HL-60 (cell line): ENCODE results near the gene ARNT2.

ENCODE experiments used
- DNase-seq, 2 experiments: peaks; one replicate each; pipeline ENCODE4 v3.0.0-alpha.2; 2010 to 2020; ENCODE audit warnings: low read depth in 1 of 2, low spot score in 1 of 2
- H3K27ac ChIP-seq: fragments of 250-450 bp; sonication (Bioruptor Pico); replicated peaks from 2 replicates; pipeline ENCODE4 v1.5.1; 2020; ENCODE audit warnings: mild to moderate bottlenecking, moderate library complexity
- H3K27me3 ChIP-seq: fragments of 250-450 bp; sonication (Bioruptor Pico); 2 replicates; pipeline ENCODE4 v1.5.1; 2021; ENCODE audit warnings: mild to moderate bottlenecking, moderate library complexity; ENCODE audit not compliant: insufficient read depth, poor library complexity, severe bottlenecking
- H3K4me3 ChIP-seq: replicated peaks from 2 replicates; pipeline ENCODE4 v1.5.1; 2011; ENCODE audit warnings: mild to moderate bottlenecking, control low read depth, low read length; ENCODE audit not compliant: insufficient read depth
- CTCF ChIP-seq: IDR thresholded peaks from one replicate; pipeline ENCODE4 v1.5.1; 2011; ENCODE audit warnings: low read length, control low read depth, inconsistent platforms; ENCODE audit not compliant: insufficient read depth
- GABPA ChIP-seq: IDR thresholded peaks from 2 replicates; pipeline ENCODE4 v1.6.1; 2012; ENCODE audit warnings: low read depth
- POLR2AphosphoS5 ChIP-seq: IDR thresholded peaks from 2 replicates; pipeline ENCODE4 v1.6.1; 2012; ENCODE audit warnings: low read depth
- REST ChIP-seq: IDR thresholded peaks from 2 replicates; pipeline ENCODE4 v1.6.1; 2012; ENCODE audit warnings: low read depth; ENCODE audit not compliant: insufficient replicate concordance
- SPI1 ChIP-seq: IDR thresholded peaks from 2 replicates; pipeline ENCODE4 v1.6.1; 2012; ENCODE audit warnings: low read depth, mild to moderate bottlenecking, borderline replicate concordance

Gene ARNT2

GRCh38 chr15:80579611-80580010 is 175.4 kb downstream of the ARNT2 start:
- H3K27ac ChIP-seq: no peak overlapping the region
- no peak for DNase-seq
- H3K27me3 ChIP-seq: peaks cover 2% of the 10 kb centered on the region
- TF ChIP-seq REST: no peak
- no peak for TF ChIP-seq GABPA
- TF ChIP-seq SPI1: no peak
- no peak overlapping the region for H3K4me3 ChIP-seq

GRCh38 chr15:80580106-80580505 is 175.9 kb downstream of the ARNT2 start:
- peak in 1 of 2 experiments; percentile 2 for DNase-seq
- Histone ChIP-seq H3K4me3 (no peak overlapping the region), H3K27me3 (peaks cover 2% of the 10 kb centered on the region), H3K27ac (no peak overlapping the region)
- TF ChIP-seq REST: no peak
- 0 out of 2 replicates have a peak, but pooled peaks have one; percentile 5 for TF ChIP-seq SPI1

- Histone ChIP-seq H3K27me3 (peaks cover 2% of the 10 kb centered on the region), H3K4me3 (no peak overlapping the region), H3K27ac (no peak overlapping the region)
- TF ChIP-seq SPI1 (no peak), GABPA (no peak), POLR2AphosphoS5 (no peak), CTCF (no peak), REST (no peak)
- no peak for DNase-seq
Observed at GRCh38 chr15:80580536-80581260, 176.5 kb downstream of the ARNT2 start.

- Histone ChIP-seq H3K27me3 (peaks cover 2% of the 10 kb centered on the region), H3K4me3 (no peak overlapping the region), H3K27ac (no peak overlapping the region)
- no peak for DNase-seq
- no peak for TF ChIP-seq CTCF
- no peak for TF ChIP-seq GABPA
- no peak for TF ChIP-seq SPI1
Observed at GRCh38 chr15:80581976-80582375, 177.8 kb downstream of the ARNT2 start.
